Mesodermal cell (in vitro differentiated cells): ENCODE measurements around the gene NECAB2.
A peak's percentile ranks its signal among the peaks of the same experiment; 100 is the strongest.

Source experiments
- H3K27ac ChIP-seq: 2 replicates; pipeline ENCODE4 v1.7.0; 2013; ENCODE audit warnings: mild to moderate bottlenecking, low read depth, low read length, moderate library complexity; ENCODE audit not compliant: severe bottlenecking
- H3K36me3 ChIP-seq: 2 replicates; pipeline ENCODE4 v1.7.1; 2013; ENCODE audit warnings: mild to moderate bottlenecking, low read length, moderate library complexity; ENCODE audit not compliant: control insufficient read depth, insufficient read depth
- H3K4me1 ChIP-seq: one replicate; pipeline ENCODE4 v1.7.1; 2013; ENCODE audit warnings: mild to moderate bottlenecking, low read length; ENCODE audit not compliant: insufficient read depth, control insufficient read depth, poor library complexity, severe bottlenecking
- H3K4me3 ChIP-seq: 2 replicates; pipeline ENCODE4 v1.7.0; 2013; ENCODE audit warnings: low read length, control low read depth, mild to moderate bottlenecking; ENCODE audit not compliant: insufficient read depth, poor library complexity, severe bottlenecking; ENCODE audit errors: extremely low read depth
- H3K9me3 ChIP-seq: 2 replicates; pipeline ENCODE4 v1.7.1; 2013; ENCODE audit warnings: mild to moderate bottlenecking, low read length, moderate library complexity; ENCODE audit not compliant: control insufficient read depth
- WGBS, 2 experiments: methylation state at CpG; one replicate each; pipeline ENCODE4 v1.1.5; 2013; ENCODE audit warnings: missing lambda C conversion rate in 2 of 2; ENCODE audit not compliant: insufficient coverage in 2 of 2; 5-methylcytosine and 5-hydroxymethylcytosine counted together

NECAB2 gene

GRCh38 chr16:83980794-83981193 is 12.8 kb downstream of the NECAB2 start:
- Histone ChIP-seq H3K36me3 (no peaks in the 10 kb centered on the region), H3K4me1 (no peaks in the 10 kb centered on the region), H3K4me3 (no peak overlapping the region), H3K9me3 (peaks cover 11% of the 10 kb centered on the region), H3K27ac (no peak overlapping the region)
- WGBS, 2 experiments, result 88 to 93% methylated on average over 1 to 2 of the region's 2 CpGs

- Histone ChIP-seq H3K4me1 (no peaks in the 10 kb centered on the region), H3K27ac (no peak overlapping the region), H3K36me3 (no peaks in the 10 kb centered on the region), H3K4me3 (no peak overlapping the region), H3K9me3 (peaks cover 11% of the 10 kb centered on the region)
- 91 to 93% methylated on average over 8 of the region's 8 CpGs for WGBS, 2 experiments
Observed at GRCh38 chr16:83981799-83982198, 13.8 kb downstream of the NECAB2 start.

- no peak overlapping the region for H3K4me3 ChIP-seq
- H3K36me3 ChIP-seq, result no peaks in the 10 kb centered on the region
- no peak overlapping the region for H3K27ac ChIP-seq
- WGBS, 2 experiments, result no CpG with 5 or more reads among the region's 4 CpGs
- no peaks in the 10 kb centered on the region for H3K4me1 ChIP-seq
- peaks cover 6% of the 10 kb centered on the region for H3K9me3 ChIP-seq
Observed at GRCh38 chr16:83983491-83983890, 15.4 kb downstream of the NECAB2 start.

- H3K4me3 ChIP-seq, result no peak overlapping the region
- peak overlapping the region; percentile 4 for H3K27ac ChIP-seq
- no peaks in the 10 kb centered on the region for H3K36me3 ChIP-seq
- H3K4me1 ChIP-seq, result no peaks in the 10 kb centered on the region
- WGBS, 2 experiments, result 84 to 95% methylated on average over 5 to 6 of the region's 8 CpGs
- no peaks in the 10 kb centered on the region for H3K9me3 ChIP-seq
Observed at GRCh38 chr16:83989300-83989699, 21.3 kb downstream of the NECAB2 start.

- no peaks in the 10 kb centered on the region for H3K9me3 ChIP-seq
- no peaks in the 10 kb centered on the region for H3K36me3 ChIP-seq
- no peaks in the 10 kb centered on the region for H3K4me1 ChIP-seq
- WGBS, 2 experiments, result 92 to 96% methylated on average over 11 of the region's 11 CpGs
- H3K27ac ChIP-seq, result no peak overlapping the region
- H3K4me3 ChIP-seq, result no peak overlapping the region
Observed at GRCh38 chr16:83990492-83990891, 22.4 kb downstream of the NECAB2 start.

GRCh38 chr16:83992624-83993023 is 24.6 kb downstream of the NECAB2 start:
- H3K9me3 ChIP-seq, result no peaks in the 10 kb centered on the region
- no peaks in the 10 kb centered on the region for H3K4me1 ChIP-seq
- no peak overlapping the region for H3K27ac ChIP-seq
- H3K36me3 ChIP-seq, result no peaks in the 10 kb centered on the region
- 83 to 86% methylated on average over 5 to 6 of the region's 6 CpGs for WGBS, 2 experiments
- no peak overlapping the region for H3K4me3 ChIP-seq

GRCh38 chr16:83994087-83994486 is 26.0 kb downstream of the NECAB2 start:
- WGBS, 2 experiments, result 81 to 86% methylated on average over 3 of the region's 8 CpGs

GRCh38 chr16:83994703-83995102 is 26.7 kb downstream of the NECAB2 start:
- no peaks in the 10 kb centered on the region for H3K9me3 ChIP-seq
- no peaks in the 10 kb centered on the region for H3K4me1 ChIP-seq
- H3K36me3 ChIP-seq, result no peaks in the 10 kb centered on the region
- H3K4me3 ChIP-seq, result no peak overlapping the region
- no peak overlapping the region for H3K27ac ChIP-seq
- 92 to 93% methylated on average over 10 to 13 of the region's 13 CpGs for WGBS, 2 experiments

More at GRCh38 chr16:83994087-83994486, 26.0 kb downstream of the NECAB2 start:
- no peaks in the 10 kb centered on the region for H3K36me3 ChIP-seq
- H3K27ac ChIP-seq, result no peak overlapping the region
- no peaks in the 10 kb centered on the region for H3K9me3 ChIP-seq
- no peak overlapping the region for H3K4me3 ChIP-seq
- no peaks in the 10 kb centered on the region for H3K4me1 ChIP-seq

GRCh38 chr16:83995754-83996153 is 27.7 kb downstream of the NECAB2 start:
- Histone ChIP-seq H3K36me3 (no peaks in the 10 kb centered on the region), H3K9me3 (no peaks in the 10 kb centered on the region), H3K27ac (no peak overlapping the region), H3K4me1 (no peaks in the 10 kb centered on the region), H3K4me3 (no peak overlapping the region)
- 63 to 66% methylated on average over 13 to 15 of the region's 21 CpGs for WGBS, 2 experiments

GRCh38 chr16:83996481-83997252 is 28.6 kb downstream of the NECAB2 start:
- Histone ChIP-seq H3K27ac (no peak overlapping the region), H3K36me3 (no peaks in the 10 kb centered on the region), H3K9me3 (no peaks in the 10 kb centered on the region), H3K4me1 (no peaks in the 10 kb centered on the region), H3K4me3 (no peak overlapping the region)
- WGBS, 2 experiments, result 91 to 95% methylated on average over 13 of the region's 15 CpGs

GRCh38 chr16:83998091-83998490 is 30.0 kb downstream of the NECAB2 start:
- no peaks in the 10 kb centered on the region for H3K4me1 ChIP-seq
- no peak overlapping the region for H3K27ac ChIP-seq
- no peak overlapping the region for H3K4me3 ChIP-seq
- H3K36me3 ChIP-seq, result no peaks in the 10 kb centered on the region
- no peaks in the 10 kb centered on the region for H3K9me3 ChIP-seq
- WGBS, 2 experiments, result 89 to 96% methylated on average over 9 to 13 of the region's 13 CpGs
